ENCODE measurements around the gene ZNF286A.
A peak's percentile ranks its signal among the peaks of the same experiment; 100 is the strongest.
"Not testable (repeated sequence)": the region's sequence is repeated elsewhere in the genome, so short reads cannot be mapped to it uniquely, and the experiment has no call there.

ZNF286A gene

GRCh38 chr17:15683824-15684478 is 15.6 kb upstream of the ZNF286A start, which contains the start of gene TRIM16:
Gene TRIM16, minus strand, starts transcription at chr17:15684311. Its CDS starts 32,702 bp downstream, at chr17:15651609.
- H3K9ac ChIP-seq (ENCODE audit: insufficient read length), result peak within 1 kb of the TSS; percentile 81
- peak within 1 kb of the TSS; percentile 84 for H3K4me3 ChIP-seq
- not testable (repeated sequence) for DNase-seq (ENCODE audit: low read depth, low spot score); H3K9me3 ChIP-seq (ENCODE audit: low read depth, low read length); H3K27ac ChIP-seq; H3K36me3 ChIP-seq (ENCODE audit: insufficient read depth, low read length)
- TF ChIP-seq POLR2AphosphoS5 (IDR thresholded peaks at IDR 0.05; ENCODE audit: borderline replicate concordance, low read depth, low read length), result peak; percentile 58

- not testable (repeated sequence) for H3K27ac ChIP-seq; H3K4me3 ChIP-seq; H3K36me3 ChIP-seq (ENCODE audit: insufficient read depth, low read length); H3K9me3 ChIP-seq (ENCODE audit: low read depth, low read length); DNase-seq (ENCODE audit: low read depth, low spot score); H3K9ac ChIP-seq (ENCODE audit: insufficient read length)
Observed at GRCh38 chr17:15687494-15687893, 12.1 kb upstream of the ZNF286A start.

DNA sequence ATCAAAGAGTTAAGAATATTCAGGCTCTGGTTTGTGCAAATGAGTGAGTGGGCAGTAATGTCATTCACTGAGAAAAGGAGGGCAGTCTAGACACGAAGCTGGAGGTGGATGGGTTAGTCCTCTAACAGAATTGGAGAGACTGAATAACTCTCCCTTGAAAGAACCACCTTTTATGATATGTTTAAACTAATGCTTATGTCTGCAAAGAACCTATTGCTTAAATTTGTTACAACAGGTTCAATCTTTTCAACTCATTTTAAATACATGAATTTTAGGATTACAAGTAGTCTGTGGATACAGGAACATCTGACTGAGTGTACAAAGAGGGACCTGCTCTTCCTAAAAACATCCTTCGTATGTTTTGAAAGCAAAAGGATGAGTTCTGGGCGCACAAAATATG is 585 bp upstream of the ZNF286A start:
- not testable (repeated sequence) for H3K9me3 ChIP-seq (ENCODE audit: low read depth, low read length); H3K27ac ChIP-seq; DNase-seq (ENCODE audit: low read depth, low spot score)
- Histone ChIP-seq H3K36me3 (ENCODE audit: insufficient read depth, low read length) (peaks cover 12% of the 10 kb centered on the region; the same call in 1 of the 2 replicates), H3K4me3 (peak overlapping the region; percentile 80), H3K9ac (ENCODE audit: insufficient read length) (peak overlapping the region; percentile 76)

DNA sequence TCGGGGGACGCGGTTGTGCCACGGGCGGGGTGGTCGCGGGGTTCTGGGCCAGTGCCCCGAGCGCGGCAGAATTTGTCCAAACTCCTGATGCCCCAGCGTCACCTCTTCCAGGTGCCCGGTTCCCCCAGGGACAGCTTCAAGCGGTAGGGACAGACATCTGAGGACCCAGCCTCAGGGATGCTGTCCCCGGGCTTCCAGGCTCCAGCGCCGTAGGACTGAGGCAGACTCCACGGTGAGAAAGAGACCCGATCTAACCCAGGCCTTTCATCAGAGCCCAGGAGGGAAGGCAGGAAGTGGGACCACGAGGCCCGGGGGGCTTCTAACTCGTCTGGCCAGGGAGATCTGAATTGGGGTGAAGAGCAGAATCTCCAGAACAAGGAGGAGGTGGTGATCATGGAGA is 385 bp downstream of the ZNF286A start:
- Histone ChIP-seq H3K36me3 (ENCODE audit: insufficient read depth, low read length) (peaks cover 14% of the 10 kb centered on the region), H3K9ac (ENCODE audit: insufficient read length) (peak overlapping the region; percentile 72), H3K4me3 (peak overlapping the region; percentile 80)
- not testable (repeated sequence) for H3K9me3 ChIP-seq (ENCODE audit: low read depth, low read length); H3K27ac ChIP-seq; DNase-seq (ENCODE audit: low read depth, low spot score)

GRCh38 chr17:15704239-15704638 is 4.7 kb downstream of the ZNF286A start:
- not testable (repeated sequence) for DNase-seq (ENCODE audit: low read depth, low spot score); H3K9ac ChIP-seq (ENCODE audit: insufficient read length); H3K27ac ChIP-seq; H3K9me3 ChIP-seq (ENCODE audit: low read depth, low read length); H3K4me3 ChIP-seq
- peaks cover 51% of the 10 kb centered on the region for H3K36me3 ChIP-seq (ENCODE audit: insufficient read depth, low read length)

DNA sequence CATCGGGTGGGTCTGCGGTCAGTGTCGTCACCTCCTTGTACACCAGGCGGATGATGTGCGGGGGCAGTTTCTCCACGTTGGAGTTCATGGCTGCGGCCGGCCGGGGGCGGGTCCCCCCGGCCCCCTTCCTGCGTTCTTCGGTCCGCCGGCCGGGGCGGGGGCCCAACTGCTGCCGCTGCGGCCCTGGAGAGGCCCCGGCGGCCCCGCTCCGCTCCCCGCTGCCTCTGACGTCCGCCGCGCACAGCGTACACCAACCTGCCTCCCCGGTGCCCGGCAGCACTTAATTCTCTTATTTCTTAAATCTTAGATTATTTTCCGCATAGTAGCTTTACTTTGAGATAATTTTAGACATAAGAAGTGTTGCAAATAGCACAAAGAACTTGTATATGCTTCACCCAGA is 5.3 kb downstream of the ZNF286A start:
- H3K9ac ChIP-seq (ENCODE audit: insufficient read length); H3K9me3 ChIP-seq (ENCODE audit: low read depth, low read length); DNase-seq (ENCODE audit: low read depth, low spot score); H3K4me3 ChIP-seq; H3K27ac ChIP-seq: not testable (repeated sequence)
- peaks cover 51% of the 10 kb centered on the region for H3K36me3 ChIP-seq (ENCODE audit: insufficient read depth, low read length)

GRCh38 chr17:15708879-15709278 is 9.3 kb downstream of the ZNF286A start:
- not testable (repeated sequence) for H3K4me3 ChIP-seq; H3K9ac ChIP-seq (ENCODE audit: insufficient read length); DNase-seq (ENCODE audit: low read depth, low spot score); H3K9me3 ChIP-seq (ENCODE audit: low read depth, low read length); H3K27ac ChIP-seq
- peaks cover 49% of the 10 kb centered on the region for H3K36me3 ChIP-seq (ENCODE audit: insufficient read depth, low read length)

DNA sequence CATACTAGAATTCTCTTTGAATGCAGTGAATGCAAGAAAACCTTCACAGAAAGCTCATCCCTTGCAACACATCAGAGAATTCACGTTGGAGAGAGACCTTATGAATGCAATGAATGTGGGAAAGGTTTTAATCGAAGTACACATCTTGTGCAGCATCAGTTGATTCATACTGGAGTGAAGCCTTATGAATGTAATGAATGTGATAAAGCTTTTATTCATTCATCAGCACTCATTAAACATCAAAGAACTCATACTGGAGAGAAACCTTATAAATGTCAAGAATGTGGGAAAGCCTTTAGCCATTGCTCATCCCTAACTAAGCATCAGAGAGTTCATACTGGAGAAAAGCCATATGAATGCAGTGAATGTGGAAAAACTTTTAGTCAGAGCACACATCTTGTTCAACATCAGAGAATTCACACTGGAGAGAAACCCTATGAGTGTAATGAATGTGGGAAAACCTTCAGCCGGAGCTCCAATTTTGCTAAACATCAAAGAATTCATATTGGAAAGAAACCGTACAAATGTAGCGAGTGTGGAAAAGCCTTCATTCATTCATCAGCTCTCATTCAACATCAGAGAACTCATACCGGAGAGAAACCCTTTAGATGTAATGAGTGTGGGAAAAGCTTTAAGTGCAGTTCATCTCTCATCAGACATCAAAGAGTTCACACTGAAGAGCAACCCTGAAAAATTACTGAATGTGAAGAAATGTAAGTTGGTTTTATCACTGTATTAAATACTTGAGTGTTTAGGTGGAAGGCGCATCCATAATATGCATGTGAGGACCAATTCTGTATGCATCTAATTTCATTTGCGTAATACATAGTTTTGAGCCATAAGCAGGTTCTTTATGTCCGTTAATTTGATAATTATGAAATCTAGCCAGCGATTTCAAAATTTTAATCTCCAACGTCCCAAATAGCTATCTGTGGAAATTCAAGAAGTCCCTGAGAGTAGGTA is 17.3 kb downstream of the ZNF286A start:
- H3K27ac ChIP-seq; H3K9me3 ChIP-seq (ENCODE audit: low read depth, low read length); DNase-seq (ENCODE audit: low read depth, low spot score); H3K4me3 ChIP-seq; H3K36me3 ChIP-seq (ENCODE audit: insufficient read depth, low read length); H3K9ac ChIP-seq (ENCODE audit: insufficient read length): not testable (repeated sequence)

DNA sequence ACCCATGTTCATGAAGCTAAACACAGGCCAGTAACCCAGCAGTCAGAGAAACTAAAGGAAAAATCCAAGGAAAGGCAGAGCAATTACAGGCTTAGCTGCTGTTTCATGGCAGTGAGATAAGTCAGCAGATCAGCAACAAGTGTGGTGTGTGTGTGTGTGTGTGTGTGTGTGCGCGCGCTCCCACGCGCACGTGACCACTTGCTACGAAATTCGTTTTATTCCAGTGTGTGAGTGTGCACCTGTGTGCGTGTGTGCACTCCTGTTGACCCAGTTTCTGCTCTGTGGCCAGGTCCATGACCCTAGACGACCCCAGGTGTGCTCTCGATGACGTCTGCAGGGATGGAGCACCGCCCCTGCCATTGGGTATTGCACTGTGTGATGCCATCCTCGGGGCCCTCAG is 31.0 kb downstream of the ZNF286A start:
- H3K9ac ChIP-seq (ENCODE audit: insufficient read length); H3K9me3 ChIP-seq (ENCODE audit: low read depth, low read length); H3K4me3 ChIP-seq; H3K27ac ChIP-seq; H3K36me3 ChIP-seq (ENCODE audit: insufficient read depth, low read length); DNase-seq (ENCODE audit: low read depth, low spot score): not testable (repeated sequence)

- not testable (repeated sequence) for H3K27ac ChIP-seq; H3K9ac ChIP-seq (ENCODE audit: insufficient read length); DNase-seq (ENCODE audit: low read depth, low spot score); H3K36me3 ChIP-seq (ENCODE audit: insufficient read depth, low read length); H3K4me3 ChIP-seq; H3K9me3 ChIP-seq (ENCODE audit: low read depth, low read length)
Observed at GRCh38 chr17:15731900-15732299, 32.3 kb downstream of the ZNF286A start, which contains the start of gene TBC1D26. Gene TBC1D26, plus strand, starts transcription at chr17:15732283. Its CDS starts 3,066 bp downstream, at chr17:15735349.

DNA sequence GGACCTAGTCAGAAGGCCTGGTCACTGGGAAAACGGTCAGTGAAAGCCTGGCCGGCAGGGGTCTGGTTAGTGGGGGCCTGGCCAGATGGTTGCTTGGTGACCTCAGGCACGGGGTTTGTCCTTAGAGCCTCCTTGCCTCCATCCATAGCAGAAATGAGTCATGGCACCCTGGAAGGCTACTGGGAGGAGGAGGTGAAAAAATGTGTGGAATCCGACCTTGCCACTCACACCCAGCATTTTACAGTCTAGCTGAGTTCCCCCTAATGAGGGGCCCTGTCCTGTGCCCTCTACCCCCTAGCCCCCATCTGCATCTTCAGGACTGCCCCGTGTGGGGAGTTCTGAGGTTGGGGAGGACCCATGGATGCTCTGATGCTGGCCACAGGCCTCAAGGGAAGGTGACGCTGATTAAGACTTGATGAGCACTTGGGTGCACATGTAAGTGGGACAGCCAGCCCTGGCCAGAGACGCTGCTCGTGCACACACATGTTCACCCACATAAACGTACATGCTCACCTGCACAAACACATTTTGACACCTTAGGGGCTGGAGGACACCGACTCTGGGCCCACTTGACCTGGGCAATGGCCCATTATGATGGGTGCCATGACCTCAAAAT is 33.7 kb downstream of the ZNF286A start:
- not testable (repeated sequence) for H3K9me3 ChIP-seq (ENCODE audit: low read depth, low read length); H3K9ac ChIP-seq (ENCODE audit: insufficient read length); DNase-seq (ENCODE audit: low read depth, low spot score); H3K36me3 ChIP-seq (ENCODE audit: insufficient read depth, low read length); H3K4me3 ChIP-seq; H3K27ac ChIP-seq

- not testable (repeated sequence) for H3K27ac ChIP-seq; H3K9ac ChIP-seq (ENCODE audit: insufficient read length); H3K36me3 ChIP-seq (ENCODE audit: insufficient read depth, low read length); H3K9me3 ChIP-seq (ENCODE audit: low read depth, low read length); H3K4me3 ChIP-seq; DNase-seq (ENCODE audit: low read depth, low spot score)
Observed at GRCh38 chr17:15736578-15736977, 37.0 kb downstream of the ZNF286A start.
